Esophagus squamous epithelium (tissue), 5 donors: ENCODE measurements around the gene ACAN. TPM values are rescaled to one million over a fixed set of nuclear protein-coding genes. Genes with fewer than 3 reads are reported as not detected.

ENCODE experiments used
- DNase-seq: peaks from one replicate; lab custom pipeline; 2025; lab: John Stamatoyannopoulos, UW
- H3K27ac ChIP-seq, 4 donors: fragments of 200-600 bp; sonication (generic); one replicate each; pipeline ENCODE4 v1.5.1; 2016 to 2019; ENCODE audit warnings: mild to moderate bottlenecking in 1 of 4
- H3K27me3 ChIP-seq, 4 donors: fragments of 200-600 bp; sonication (generic); 1 replicate in 3 of 4; 2 replicates in 1 of 4; pipeline versions ENCODE4 v1.5.1 to v1.6.0; 2017 to 2021; ENCODE audit warnings: antibody characterized with exemption in 1 of 4
- H3K36me3 ChIP-seq, 3 donors: fragments of 200-600 bp; sonication (generic); one replicate each; pipeline ENCODE4 v1.5.1; 2016 to 2019
- H3K4me1 ChIP-seq, 3 donors: fragments of 200-600 bp; sonication (generic); one replicate each; pipeline ENCODE4 v1.5.1; 2017 to 2019
- H3K4me3 ChIP-seq, 4 donors: fragments of 200-600 bp; sonication (generic); 1 replicate in 3 of 4; 2 replicates in 1 of 4; pipeline ENCODE4 v1.5.1; 2016 to 2019; ENCODE audit warnings: mild to moderate bottlenecking in 2 of 4, moderate library complexity in 1 of 4
- H3K9me3 ChIP-seq, 3 donors: fragments of 200-600 bp; sonication (generic); one replicate each; pipeline ENCODE4 v1.5.1; 2016 to 2019
- CTCF ChIP-seq, 6 experiments: fragments of 450-650 bp in 4 of 6; fragments of 200-600 bp in 2 of 6; sonication (generic) in 2 of 6; IDR thresholded peaks; one replicate each; pipeline ENCODE4 v1.5.1; 2016 to 2019; ENCODE audit warnings: antibody characterized with exemption in 6 of 6, mild to moderate bottlenecking in 4 of 6, moderate library complexity in 4 of 6
- POLR2A ChIP-seq, 4 donors: fragments of 450-650 bp; IDR thresholded peaks; one replicate each; pipeline ENCODE4 v1.6.1; 2017; ENCODE audit warnings: antibody characterized with exemption in 4 of 4, mild to moderate bottlenecking in 4 of 4, moderate library complexity in 3 of 4
- WGBS, 2 donors: methylation state at CpG; one replicate each; pipeline ENCODE4 v1.1.5; 2018; 5-methylcytosine and 5-hydroxymethylcytosine counted together
- intact Hi-C: fragments of 100-400 bp; cut with DNase I; formaldehyde crosslinking; loops from one replicate; pipeline ENCODE4 v1.15.0; 2022
- total RNA-seq, 4 donors: library from RNA; depleted of rRNA; stranded (reverse); fragments of >200 nt; gene quantifications; one replicate each; pipeline ENCODE4 v1.1.0, GENCODE V29; 2016
- donor health status: DM: yes; HTN: yes; CAD: no.

ACAN gene
- total RNA-seq, 4 donors from 2014 or later: 0.34 to 2.6 (median 0.76) TPM; not detected in 1

- Histone ChIP-seq H3K9me3 (no peaks in the 10 kb centered on the region), H3K27ac (no peak overlapping the region), H3K4me1 (no peaks in the 10 kb centered on the region), H3K36me3 (no peaks in the 10 kb centered on the region), H3K27me3 (peaks cover 0 to 27% (median 0%) of the 10 kb centered on the region in 4 donors), H3K4me3 (no peak overlapping the region)
- DNase-seq: no peak
- no peak for TF ChIP-seq CTCF (IDR thresholded peaks at IDR 0.05)
- TF ChIP-seq POLR2A (IDR thresholded peaks at IDR 0.05): no peak
- 46 to 74% methylated on average over 3 to 18 of the region's 22 CpGs for WGBS, 2 donors
- intact Hi-C loops: no loop called here
Measured at GRCh38 chr15:88849376-88850072, 46.3 kb downstream of the ACAN start.

- no peak for DNase-seq
- H3K4me1 ChIP-seq: no peaks in the 10 kb centered on the region
- no peak for TF ChIP-seq CTCF (IDR thresholded peaks at IDR 0.05)
- no peak for TF ChIP-seq POLR2A (IDR thresholded peaks at IDR 0.05)
- no peaks in the 10 kb centered on the region for H3K36me3 ChIP-seq
- intact Hi-C loops: no loop called here
- no peak overlapping the region for H3K4me3 ChIP-seq
- H3K27me3 ChIP-seq: peaks cover 0 to 34% (median 0%) of the 10 kb centered on the region in 4 donors
- no peaks in the 10 kb centered on the region for H3K9me3 ChIP-seq
- no peak overlapping the region for H3K27ac ChIP-seq
Measured at GRCh38 chr15:88852476-88852875, 49.2 kb downstream of the ACAN start.

GRCh38 chr15:88858934-88859333 lies 55.7 kb downstream of the ACAN start:
- 97 to 100% methylated on average over 3 to 5 of the region's 11 CpGs for WGBS, 2 donors

GRCh38 chr15:88859550-88859949 lies 56.3 kb downstream of the ACAN start:
- no peak overlapping the region for H3K27ac ChIP-seq
- intact Hi-C loops: no loop called here
- no peak overlapping the region for H3K4me3 ChIP-seq
- no peak for DNase-seq
- TF ChIP-seq CTCF (IDR thresholded peaks at IDR 0.05): no peak
- no peak for TF ChIP-seq POLR2A (IDR thresholded peaks at IDR 0.05)
- peaks cover 0 to 10% (median 0%) of the 10 kb centered on the region in 4 donors for H3K27me3 ChIP-seq
- no peaks in the 10 kb centered on the region for H3K4me1 ChIP-seq
- WGBS, 2 donors: 56 to 60% methylated on average over 6 to 7 of the region's 7 CpGs
- no peaks in the 10 kb centered on the region for H3K36me3 ChIP-seq
- H3K9me3 ChIP-seq: no peaks in the 10 kb centered on the region

More at GRCh38 chr15:88858934-88859333, 55.7 kb downstream of the ACAN start:
- DNase-seq: no peak
- no peak for TF ChIP-seq POLR2A (IDR thresholded peaks at IDR 0.05)
- no peak for TF ChIP-seq CTCF (IDR thresholded peaks at IDR 0.05)
- intact Hi-C loops: no loop called here
- Histone ChIP-seq H3K27me3 (peaks cover 0 to 16% (median 0%) of the 10 kb centered on the region in 4 donors), H3K27ac (no peak overlapping the region), H3K36me3 (no peaks in the 10 kb centered on the region), H3K4me3 (no peak overlapping the region), H3K9me3 (no peaks in the 10 kb centered on the region), H3K4me1 (no peaks in the 10 kb centered on the region)

- TF ChIP-seq POLR2A (IDR thresholded peaks at IDR 0.05) (no peak), CTCF (IDR thresholded peaks at IDR 0.05) (no peak)
- 42 to 86% methylated on average over 2 to 3 of the region's 7 CpGs for WGBS, 2 donors
- DNase-seq: no peak
- Histone ChIP-seq H3K4me3 (no peak overlapping the region), H3K27ac (no peak overlapping the region), H3K27me3 (peaks cover 0 to 3% (median 0%) of the 10 kb centered on the region in 4 donors), H3K36me3 (no peaks in the 10 kb centered on the region), H3K9me3 (no peaks in the 10 kb centered on the region), H3K4me1 (no peaks in the 10 kb centered on the region)
- intact Hi-C loops: no loop called here
Measured at GRCh38 chr15:88860212-88860611, 57.0 kb downstream of the ACAN start.
